ENCODE data around the gene ERFL.
A peak's percentile ranks its signal among the peaks of the same experiment; 100 is the strongest.
"Not testable (repeated sequence)": the region's sequence is repeated elsewhere in the genome, so short reads cannot be mapped to it uniquely, and the experiment has no call there.

ERFL gene

DNA sequence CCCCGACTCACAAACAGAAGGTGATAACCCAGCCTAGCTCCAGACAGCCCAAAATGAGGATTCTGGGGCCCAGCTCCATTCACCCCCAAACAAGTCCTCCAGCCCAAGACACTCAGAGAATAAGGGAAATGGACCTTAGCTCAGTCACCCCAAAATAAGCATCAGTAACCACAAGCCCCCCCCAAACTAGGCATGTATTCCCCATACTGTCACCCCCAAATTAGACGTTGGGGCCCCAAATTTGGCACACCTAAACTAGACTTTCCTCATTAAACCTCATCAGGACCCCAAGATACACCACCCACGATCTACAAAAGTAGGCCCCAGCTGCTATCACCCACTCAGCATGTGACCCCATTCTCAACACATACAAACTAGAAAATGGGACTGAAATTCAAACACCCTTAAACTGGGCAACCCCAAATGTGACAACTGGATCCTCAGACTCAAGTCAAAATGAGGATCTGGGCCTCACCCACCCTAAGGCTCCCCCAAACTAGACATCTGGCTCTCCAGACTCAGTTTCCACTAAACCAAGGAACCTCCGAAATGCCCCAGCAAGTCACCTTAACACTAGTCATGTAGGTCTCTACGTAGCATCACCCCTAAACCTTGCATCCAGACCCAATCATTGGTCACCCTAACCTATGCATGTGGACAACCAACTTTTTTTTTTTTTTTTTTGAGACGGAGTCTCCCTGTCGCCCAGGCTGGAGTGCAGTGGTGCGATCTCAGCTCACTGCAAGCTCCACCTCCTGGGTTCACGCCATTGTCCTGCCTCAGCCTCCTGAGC, 13.4 kb upstream of the ERFL start:
- no peak for DNase-seq (ENCODE audit: low read depth)

DNA sequence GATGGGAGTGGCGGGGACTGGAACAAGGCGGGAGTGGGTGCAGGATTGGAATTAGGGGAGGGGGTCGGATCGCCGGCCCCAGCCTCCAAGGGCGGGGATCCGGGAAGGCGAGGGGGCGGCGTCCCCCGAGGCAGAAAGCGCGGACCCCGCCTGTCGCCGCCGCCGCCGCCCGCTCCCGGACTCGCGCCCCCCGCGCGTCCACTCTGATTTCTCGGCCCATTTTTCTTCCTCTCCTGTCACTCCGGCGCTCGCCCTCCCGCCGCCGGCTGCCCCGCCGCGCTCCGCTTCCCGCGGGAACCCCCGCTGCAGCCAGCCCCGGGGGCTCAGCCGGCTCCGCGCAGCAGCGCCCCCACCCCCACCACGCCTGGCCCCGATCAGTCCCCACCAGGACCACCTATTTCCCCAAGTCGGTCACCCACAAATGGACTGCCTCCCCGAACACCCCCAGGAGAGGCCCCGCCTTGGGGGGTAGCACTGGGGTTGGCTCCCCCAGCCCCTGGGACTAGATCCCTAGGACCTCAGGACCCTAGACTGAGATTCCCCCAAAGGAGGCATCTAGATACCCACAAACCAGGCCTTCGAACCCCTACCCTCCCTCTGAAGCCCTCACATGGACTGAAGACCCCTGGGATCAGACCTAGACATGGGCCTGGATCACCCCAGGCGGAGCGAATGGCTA, 12.6 kb upstream of the ERFL start:
- DNase-seq (ENCODE audit: low read depth): no peak

DNA sequence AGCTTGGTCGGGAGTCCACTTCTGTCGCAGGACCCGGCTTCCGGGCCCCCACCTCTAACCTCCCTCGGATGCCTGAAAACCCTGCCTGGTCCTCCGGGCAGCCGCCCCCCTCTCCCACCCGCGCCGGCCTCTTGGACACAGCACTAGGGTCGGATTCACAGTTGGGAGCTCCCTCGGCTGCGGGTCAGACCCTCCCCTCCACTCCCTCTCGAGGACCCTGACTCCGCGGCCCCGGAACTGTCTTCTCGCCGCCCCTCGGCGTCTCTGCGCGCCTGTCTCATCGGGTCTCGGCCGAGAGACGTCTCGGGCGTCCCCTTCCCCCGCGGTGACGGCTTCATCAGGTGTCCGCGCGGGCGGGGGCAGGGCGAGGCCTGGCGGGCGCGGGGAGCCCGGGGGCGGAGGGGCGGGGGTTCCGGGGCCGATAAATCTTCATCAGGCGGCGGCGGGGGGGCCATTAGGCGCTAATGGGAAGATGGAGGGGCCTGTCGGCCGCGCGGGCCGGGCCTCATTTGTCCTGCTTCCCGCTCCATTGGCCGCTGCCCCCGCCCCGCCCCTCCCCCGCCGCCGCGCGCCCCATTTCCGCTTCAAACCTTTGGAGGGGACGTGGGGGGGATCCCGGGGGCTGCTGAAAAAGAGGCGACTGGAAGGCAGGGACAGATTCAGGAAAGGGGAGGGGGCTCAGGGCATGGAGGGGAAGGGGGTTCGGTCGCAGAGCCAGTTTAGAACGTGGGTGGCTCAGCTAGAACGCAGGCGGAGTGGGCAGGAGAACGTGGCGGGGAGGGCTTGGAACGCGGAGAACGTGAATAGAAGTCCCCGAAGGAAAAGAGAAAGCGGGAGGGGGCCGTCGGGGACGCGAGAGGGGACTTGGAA, 11.8 kb upstream of the ERFL start:
- DNase-seq (ENCODE audit: low read depth): peak; percentile 18

DNA sequence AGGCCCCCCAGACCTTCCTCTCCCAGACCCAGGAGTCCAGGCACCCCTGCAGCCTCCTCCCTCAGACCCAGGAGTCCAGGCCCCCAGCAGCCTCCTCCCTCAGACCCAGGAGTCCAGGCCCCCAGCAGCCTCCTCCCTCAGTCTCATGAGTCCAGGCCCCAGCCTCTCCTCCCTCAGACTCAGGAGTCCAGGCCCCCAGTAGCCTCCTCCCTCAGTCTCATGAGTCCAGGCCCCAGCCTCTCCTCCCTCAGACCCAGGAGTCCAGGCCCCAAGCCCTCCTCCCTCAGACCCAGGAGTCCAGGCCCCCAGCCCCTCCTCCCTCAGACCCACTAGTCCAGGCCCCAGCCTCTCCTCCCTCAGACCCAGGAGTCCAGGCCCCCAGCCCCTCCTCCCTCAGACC, 11.0 kb upstream of the ERFL start:
- not testable (repeated sequence) for DNase-seq (ENCODE audit: low read depth)

DNA sequence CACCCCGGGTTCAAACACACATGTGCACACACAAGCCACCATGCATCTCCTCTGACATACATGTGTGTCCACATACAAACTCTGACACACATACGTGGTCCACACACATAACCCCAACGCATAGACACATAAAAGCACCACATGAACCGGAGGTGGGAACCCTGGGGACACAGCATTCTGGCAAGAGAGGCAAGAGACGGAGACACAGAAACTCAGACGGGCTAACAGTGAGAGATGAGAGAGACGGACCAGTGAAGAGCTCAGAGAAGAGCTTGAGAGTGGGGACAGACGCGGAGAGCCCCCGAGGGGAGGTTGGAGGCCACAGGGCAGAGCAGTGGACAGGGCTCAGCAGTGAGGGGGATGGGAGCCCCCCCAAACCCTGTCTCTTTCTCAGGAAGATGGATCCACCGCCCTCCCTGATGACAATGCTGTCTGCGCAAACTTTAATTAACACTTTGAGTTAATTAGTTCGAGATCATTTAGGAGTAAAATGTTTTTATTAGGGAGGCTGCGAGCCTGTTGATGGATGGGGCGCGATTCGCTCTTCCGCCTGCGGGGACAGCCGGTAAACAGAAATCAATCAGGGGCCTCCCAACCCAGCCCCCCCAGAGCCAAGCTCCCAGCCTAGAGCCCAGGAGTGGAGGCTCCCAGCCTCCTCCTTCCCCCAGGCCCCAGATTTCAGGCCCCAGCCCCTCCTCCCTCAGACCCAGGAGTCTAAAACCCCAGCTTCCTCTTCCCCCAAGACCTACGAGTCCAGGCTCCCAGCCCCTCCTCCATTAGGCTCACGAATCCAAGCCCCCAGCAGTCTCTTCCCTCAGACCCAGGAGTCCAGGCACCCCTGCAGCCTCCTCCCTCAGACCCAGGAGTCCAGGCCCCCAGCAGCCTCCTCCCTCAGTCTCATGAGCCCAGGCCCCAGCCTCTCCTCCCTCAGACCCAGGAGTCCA, 9.5 kb upstream of the ERFL start:
- no peak for DNase-seq (ENCODE audit: low read depth)

DNA sequence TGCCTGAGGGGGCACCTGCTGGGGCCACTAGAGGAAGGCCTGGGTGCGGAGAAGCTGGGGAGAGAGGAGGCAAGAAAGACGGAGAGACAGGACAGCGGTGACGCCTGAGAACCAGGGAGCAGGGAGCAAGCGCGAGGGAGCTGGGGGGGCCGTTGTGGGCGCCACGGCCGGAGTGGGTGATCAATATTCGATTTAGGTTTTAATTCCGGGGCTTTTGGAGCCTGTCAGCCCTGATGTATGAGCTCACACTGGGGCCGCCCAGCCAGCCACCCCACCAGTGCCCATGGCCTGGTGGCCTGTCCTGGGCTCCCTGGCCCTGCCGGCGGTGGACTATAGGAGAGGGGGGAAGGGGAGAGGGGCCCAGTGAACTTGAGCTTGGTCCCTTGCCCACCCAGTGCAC, 8.7 kb upstream of the ERFL start:
- DNase-seq (ENCODE audit: low read depth): no peak

DNA sequence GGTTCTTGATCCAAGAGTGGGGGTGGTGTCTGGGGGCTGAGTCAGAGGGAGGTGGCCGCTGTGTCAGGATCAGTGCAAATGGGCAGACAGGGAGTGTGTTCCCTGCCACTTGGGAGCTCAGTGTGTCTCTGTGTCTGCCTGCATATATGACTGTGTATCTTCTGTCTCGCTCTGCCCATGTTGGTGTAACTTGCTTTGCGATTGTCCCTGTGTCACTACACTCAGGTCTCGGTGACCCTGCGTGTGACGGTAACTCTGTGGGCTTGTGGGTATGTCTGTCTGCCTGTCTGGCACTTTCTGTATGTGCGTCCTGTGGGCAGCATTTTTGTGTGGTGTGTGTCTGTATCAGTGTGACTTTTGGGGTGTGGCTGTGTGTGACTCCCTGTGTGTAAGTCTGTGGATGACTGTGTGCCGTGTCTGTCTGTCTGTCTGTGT, 8.2 kb upstream of the ERFL start:
- DNase-seq (ENCODE audit: low read depth): no peak

DNA sequence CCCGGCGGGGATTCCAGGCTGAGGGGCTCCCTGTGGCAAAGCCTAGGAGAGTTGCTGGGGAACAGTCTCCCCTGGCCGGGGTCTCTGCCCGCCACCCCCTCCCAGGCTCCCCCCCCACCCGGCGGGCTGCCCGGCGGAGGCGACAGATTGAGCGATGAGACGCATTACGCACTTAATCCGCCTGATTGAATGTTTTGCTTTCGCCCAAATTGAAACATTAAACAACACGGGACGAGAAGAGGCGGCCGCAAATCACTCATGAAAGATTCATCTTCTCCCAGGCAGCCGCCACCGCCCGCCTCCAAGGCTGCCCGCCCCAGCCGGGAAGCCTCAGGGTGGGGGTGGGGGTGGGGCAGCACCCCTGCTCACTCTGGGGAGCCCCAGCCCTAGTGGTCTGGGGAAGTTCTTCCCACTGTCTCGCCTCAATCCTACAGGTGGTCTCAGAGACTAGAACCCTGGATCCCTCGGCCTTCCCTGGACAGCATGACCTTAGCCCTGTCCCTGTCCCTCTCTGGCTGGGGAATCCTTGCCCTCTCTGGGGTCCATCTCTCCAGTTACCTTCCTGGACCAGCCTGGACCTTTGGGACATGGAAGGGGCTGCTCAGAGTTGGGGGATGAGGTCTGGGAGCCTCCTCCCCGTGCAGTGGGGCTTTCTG, 7.6 kb upstream of the ERFL start:
- no peak for DNase-seq (ENCODE audit: low read depth)

DNA sequence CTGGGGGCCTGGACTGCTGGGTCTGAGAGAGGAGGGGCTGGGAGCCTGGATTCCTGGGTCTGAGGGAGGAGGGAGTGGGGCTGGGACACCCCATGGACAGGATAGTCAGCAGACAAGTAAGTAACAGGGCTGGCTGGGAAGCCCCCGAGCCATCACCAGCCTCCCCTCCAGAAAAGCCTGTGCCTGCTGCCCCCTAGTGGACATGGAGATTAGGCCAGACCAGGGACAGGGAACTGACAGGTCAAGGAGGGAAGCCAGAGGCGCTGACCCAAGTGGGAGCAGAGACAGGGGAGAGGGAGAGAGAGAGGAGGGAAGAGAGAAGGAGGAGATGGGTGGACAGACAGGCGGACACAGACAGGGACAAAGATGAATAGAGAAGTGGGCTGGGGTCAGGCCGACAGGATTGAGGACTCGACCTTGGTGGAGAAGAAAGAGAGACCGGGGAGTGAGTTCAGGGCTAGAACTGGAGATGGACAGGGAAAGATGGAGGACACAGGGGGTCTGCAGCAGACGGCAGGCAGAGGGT, 6.7 kb upstream of the ERFL start:
- peak; percentile 45 for DNase-seq (ENCODE audit: low read depth)

DNA sequence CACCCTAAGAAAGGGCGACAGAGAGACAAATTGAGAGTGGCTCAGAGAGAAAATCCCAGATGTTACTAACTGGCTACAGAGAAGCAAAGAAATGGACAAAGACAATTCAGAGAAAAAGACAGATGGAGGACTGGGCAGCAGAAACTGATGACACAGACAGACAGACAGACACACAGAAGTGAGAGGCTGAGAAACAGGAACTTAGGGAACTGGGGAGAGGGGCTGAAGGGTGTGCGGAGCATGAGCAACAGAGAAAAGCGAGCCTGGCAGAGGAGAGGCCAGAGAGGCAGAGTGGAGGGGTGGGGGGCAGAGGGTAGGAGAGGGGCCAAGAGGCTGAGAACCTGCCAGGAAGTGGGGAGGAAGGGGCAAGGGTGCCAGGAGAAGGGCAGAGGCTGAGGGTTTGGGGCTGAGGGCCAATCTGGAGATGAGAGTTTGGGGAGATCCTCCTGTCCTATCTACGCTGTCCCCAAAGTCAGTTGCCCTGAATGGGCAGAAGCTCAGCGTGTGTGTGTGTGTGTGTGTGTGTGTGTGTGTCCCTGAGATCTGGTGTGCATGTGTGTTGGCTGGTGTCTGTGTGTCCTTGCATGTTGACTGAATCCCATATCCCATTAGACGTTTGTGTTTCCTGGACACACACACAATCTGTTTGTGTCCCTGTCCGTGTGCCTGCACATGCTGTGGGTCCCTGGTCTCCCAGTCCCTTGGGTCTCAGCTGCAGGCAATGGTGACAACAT, 5.6 kb upstream of the ERFL start:
- no peak for DNase-seq (ENCODE audit: low read depth)

DNA sequence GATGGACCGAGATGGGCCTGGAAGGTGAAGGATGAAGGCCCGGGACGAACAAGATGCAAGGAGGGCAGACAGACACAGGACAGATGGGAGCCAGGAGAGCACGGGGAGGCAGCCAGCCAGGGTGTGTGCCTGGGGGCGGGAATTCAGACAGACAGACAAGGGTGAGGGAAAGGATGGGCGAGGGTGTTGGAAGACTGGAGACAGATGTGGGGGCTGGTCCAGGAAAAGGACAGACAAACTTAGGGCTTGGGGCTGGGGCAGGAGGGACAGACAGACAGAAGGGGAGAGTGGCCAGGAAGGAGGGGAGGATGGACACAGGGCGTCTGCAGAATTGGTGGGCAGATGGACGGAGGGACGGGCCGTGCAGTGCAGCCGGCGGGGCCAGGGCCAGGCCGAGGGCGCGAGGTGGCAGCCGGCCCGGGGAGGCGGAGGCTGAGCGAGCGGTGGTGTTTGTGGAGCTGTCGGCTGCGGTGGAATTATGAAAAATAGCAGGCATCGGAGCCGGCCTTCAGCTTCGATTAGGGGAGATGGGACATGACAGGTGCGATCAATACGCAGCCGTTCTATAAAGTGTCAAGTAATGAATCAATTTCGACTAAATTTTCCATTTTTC, 4.6 kb upstream of the ERFL start:
- DNase-seq (ENCODE audit: low read depth): no peak

DNA sequence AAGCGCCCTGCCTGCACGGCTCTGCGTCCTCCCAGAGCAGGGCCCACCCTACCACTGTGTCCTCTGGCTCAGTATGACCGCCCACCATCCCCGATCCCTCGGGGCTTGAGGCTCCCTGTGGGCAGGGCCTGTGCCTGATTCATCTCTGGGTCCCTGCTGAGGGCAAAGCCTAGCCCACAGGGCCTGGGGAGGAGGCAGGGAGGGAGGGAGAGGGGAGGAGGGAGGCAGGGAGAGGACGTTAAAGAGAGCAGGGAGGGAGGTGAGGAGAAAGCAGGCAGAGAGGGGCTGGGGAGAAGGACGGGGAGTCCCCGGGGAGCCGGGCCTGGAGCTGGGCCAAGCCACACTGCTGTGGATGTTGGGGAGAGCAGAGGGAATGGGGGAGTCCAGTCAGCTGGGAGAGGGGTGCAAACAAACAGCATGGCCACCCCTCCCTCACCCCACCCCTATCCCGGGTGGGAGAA, 4.0 kb upstream of the ERFL start:
- DNase-seq (ENCODE audit: low read depth): no peak

DNA sequence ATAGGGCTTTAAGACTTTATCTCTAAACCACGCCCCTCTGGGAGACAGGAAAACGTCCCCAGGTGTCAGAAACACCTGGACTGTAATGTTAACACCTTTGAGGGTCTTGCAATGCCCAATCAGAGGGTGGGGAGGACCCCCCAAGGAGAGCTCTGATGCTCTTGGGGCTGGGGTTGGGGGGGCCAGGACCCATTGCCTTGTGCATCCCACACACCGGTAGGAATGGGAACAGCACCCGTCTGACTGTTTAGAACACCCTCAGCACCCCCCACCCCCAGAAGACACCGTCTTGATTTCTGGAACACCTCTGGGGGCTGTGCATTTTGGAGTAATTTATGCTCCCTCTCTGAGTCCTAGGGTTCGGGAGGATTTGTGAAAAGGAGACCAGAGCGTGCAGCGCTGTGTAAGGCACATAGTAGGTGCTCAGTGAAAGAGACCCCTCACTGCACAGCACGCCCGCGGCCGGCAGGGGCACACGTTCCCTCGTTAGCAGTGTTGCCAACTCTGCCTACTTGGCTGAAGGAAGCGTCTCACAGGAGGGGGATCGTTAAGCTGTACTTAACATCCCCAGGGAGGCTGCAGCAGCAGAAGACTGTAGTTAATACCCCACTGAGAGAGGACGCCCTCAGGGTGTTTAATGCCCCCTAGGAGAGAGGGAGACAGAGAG, 2.8 kb upstream of the ERFL start:
- no peak for DNase-seq (ENCODE audit: low read depth)

DNA sequence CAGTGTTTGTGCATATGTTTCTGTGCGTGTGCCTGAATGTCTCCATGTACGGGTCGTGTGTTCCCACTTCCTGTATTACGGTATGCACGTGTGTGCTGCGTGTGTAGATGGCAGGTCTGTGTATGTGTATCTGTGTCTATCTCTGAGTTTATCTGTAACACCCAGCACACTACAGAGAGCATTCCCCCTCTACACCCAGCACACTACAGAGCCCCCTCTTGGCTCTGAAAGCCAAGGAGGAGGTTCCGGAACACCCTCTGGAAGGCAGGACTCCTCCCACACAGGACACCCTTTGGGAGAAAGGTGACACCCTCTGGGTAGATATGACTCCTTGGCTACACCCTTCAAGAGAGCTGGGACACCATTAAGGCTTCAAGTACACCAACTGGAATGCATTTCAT, 2.1 kb upstream of the ERFL start:
- DNase-seq (ENCODE audit: low read depth): no peak

DNA sequence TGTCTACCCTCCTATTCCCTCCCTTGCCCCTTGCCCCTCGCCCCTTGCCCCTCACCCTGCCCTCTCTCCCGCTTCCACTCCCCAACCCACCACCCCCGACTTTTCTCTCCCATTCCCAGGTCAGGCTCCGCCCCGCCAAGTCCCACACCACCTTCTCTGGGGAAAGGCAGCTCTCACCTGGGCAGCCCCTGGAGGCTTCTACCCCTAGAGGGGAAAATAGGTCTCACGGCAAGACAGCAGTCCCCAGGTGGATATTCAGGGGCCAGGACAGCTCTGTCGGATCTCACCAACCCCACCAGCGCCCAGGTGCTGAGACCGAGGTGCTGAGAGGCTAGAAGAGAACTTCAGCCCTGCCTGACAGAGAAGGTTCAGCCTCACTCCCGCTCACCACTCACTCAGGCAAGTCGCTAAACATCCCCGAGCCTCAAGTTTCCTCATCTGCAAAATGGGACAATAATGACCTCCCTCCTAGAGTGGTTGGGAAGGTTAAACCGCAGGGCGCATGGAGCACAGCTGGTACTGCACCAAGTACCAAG, 1.4 kb upstream of the ERFL start:
- DNase-seq (ENCODE audit: low read depth): no peak

DNA sequence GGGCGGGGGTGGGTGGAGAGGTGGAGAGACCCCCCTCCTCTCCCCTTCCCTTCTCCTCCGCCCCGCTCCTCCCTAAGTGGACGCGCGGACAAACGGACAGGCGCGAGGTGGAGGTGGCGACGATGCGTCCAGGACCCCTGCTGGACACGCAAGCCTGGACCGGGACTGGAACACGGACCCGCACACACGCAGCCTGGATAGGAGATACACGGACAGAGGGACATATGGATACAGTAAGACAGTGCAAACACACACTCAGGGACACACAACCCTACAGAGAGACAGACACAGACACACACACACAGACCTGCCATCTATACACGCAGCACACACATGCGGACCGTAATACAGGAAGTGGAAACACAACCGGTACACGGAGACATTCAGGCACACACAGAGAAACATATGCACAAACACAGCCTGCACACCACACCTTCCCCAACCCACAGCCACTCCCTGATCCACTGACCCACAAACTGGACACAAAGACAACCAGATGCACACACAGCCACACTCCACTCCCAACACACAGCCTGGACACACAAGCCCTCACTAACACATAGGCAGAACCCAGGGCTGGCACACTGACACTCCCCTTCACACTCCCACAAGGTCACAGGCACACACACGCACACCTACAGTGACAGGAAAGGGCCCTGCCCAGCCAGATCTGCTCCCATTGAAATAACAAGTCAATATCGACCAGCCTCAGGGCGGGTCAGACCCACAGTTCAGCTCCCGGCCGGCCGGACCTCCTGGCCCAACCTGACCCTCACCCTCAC, 696 bp upstream of the ERFL start:
- DNase-seq (ENCODE audit: low read depth): no peak

DNA sequence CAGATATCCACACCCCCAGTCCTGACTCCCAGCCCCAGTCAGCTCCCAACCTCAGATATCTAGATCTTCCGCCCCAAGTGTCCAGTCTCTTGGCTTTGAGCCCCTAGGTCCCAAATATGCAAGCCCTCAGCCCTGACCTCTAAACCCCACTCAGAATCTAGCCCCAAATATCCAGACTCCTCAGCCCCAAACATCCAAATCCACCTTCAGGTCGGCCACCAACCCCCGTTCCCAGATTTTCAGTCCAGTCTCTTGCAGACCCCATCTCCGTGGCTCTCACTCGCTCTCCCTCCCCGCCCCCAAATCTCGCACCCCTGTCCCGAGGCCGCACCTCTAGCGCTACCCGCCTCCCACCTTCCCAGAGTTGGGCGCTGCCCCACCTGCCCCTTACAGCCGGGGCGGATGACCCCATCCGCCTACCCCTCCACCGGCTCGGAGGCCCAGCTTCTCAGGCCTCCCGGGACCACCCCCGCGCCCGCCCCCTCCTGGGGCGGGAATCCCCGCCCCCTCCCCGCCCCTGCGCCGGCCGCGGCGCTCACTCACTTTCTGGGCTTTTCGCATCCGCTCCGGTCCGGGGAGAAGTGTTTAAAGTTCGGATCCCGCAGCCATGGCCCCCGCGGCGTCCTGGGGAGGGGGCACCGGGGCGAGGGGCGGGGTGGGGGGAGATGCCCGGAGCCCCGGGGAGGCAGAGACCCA, 604 bp downstream of the ERFL start:
- DNase-seq (ENCODE audit: low read depth): no peak

All from activated T-helper 1 cell treated with Interleukin-2 at 50 U/mL for 16 hours (primary cell).